ENCODE data around the gene ESD. TPM values are rescaled to one million over a fixed set of nuclear protein-coding genes. Genes with fewer than 3 reads are reported as not detected.

The ESD gene
- total and polyA plus RNA-seq, 2 experiments from 2014 or later = 61.0 to 123 TPM

GRCh38 chr13:46804391-46804815, 7.4 kb upstream of the ESD start (continued):
- no peak for TF ChIP-seq ZNF462 (CRISPR knock-in tag; IDR thresholded peaks at IDR 0.05)

DNA sequence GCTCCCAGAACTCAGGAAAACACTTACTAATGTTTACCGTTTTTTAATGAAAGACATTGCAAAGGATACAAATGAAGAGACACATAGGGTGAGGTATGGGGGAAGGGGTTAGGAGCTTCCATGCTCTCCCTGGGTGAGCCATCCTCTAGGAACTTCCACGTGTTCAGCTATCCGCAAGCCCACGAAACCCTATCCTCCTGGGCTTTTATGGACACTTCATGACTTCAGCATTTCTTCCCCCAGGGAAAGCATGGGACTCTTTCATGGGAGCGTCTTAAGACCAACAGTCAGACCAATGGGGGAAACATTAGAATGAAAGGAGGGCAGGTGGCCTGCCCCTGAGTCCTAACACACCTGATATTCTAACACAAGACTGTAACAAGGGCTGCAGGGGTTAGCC, 6.6 kb upstream of the ESD start:
- H3K4me1 ChIP-seq (ENCODE audit: insufficient read depth) = no peaks in the 10 kb centered on the region
- Mint-ChIP-seq H3K4me3 (no peak overlapping the region), H3K4me1 (no peaks in the 10 kb centered on the region; the same call in 2 of the 3 replicates), H3K9me3 (no peaks in the 10 kb centered on the region), H3K36me3 (ENCODE audit: low read depth) (no peaks in the 10 kb centered on the region; the same call in 2 of the 3 replicates), H3K27ac (no peak overlapping the region), H3K27me3 (ENCODE audit: insufficient read depth, low read depth, poor library complexity) (no peaks in the 10 kb centered on the region)
- no peaks in the 10 kb centered on the region for H3F3A ChIP-seq (replicated peaks; ENCODE audit: low read depth)
- no peak overlapping the region for H3K4me3 ChIP-seq
- peaks cover 4% of the 10 kb centered on the region; the same call in 1 of the 2 replicates for H3K9me2 ChIP-seq (ENCODE audit: insufficient read depth)
- ATAC-seq = no peak
- no peak overlapping the region for H3K4me2 ChIP-seq
- H3K36me3 ChIP-seq (ENCODE audit: insufficient read depth) = no peaks in the 10 kb centered on the region
- no peaks in the 10 kb centered on the region for H3K27me3 ChIP-seq (ENCODE audit: insufficient read depth)
- no peak overlapping the region for H2AFZ ChIP-seq
- H4K20me1 ChIP-seq (replicated peaks; ENCODE audit: insufficient read depth) = no peaks in the 10 kb centered on the region
- no peak for DNase-seq (ENCODE audit: low spot score)
- H3K27ac ChIP-seq (ENCODE audit: low read depth) = no peak overlapping the region
- H3K79me2 ChIP-seq (replicated peaks; ENCODE audit: insufficient read depth) = no peaks in the 10 kb centered on the region
- TF ChIP-seq REST (IDR thresholded peaks at IDR 0.05; ENCODE audit: unreplicated experiment) (no peak), POLR2AphosphoS5 (IDR thresholded peaks at IDR 0.05; ENCODE audit: low read depth) (no peak), ZNF114 (CRISPR knock-in tag; IDR thresholded peaks at IDR 0.05) (no peak), NANOG (IDR thresholded peaks at IDR 0.05; ENCODE audit: borderline replicate concordance) (no peak), JUNB (IDR thresholded peaks at IDR 0.05; ENCODE audit: unreplicated experiment) (no peak), STAT1 (IDR thresholded peaks at IDR 0.05; ENCODE audit: unreplicated experiment) (no peak)
- TF ChIP-seq, protein P1, sequence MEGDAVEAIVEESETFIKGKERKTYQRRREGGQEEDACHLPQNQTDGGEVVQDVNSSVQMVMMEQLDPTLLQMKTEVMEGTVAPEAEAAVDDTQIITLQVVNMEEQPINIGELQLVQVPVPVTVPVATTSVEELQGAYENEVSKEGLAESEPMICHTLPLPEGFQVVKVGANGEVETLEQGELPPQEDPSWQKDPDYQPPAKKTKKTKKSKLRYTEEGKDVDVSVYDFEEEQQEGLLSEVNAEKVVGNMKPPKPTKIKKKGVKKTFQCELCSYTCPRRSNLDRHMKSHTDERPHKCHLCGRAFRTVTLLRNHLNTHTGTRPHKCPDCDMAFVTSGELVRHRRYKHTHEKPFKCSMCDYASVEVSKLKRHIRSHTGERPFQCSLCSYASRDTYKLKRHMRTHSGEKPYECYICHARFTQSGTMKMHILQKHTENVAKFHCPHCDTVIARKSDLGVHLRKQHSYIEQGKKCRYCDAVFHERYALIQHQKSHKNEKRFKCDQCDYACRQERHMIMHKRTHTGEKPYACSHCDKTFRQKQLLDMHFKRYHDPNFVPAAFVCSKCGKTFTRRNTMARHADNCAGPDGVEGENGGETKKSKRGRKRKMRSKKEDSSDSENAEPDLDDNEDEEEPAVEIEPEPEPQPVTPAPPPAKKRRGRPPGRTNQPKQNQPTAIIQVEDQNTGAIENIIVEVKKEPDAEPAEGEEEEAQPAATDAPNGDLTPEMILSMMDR (conservative IDR thresholded peaks at IDR 0.05; ENCODE audit: low read depth in 2 of 2) = no peak
- TF ChIP-seq, protein P2, sequence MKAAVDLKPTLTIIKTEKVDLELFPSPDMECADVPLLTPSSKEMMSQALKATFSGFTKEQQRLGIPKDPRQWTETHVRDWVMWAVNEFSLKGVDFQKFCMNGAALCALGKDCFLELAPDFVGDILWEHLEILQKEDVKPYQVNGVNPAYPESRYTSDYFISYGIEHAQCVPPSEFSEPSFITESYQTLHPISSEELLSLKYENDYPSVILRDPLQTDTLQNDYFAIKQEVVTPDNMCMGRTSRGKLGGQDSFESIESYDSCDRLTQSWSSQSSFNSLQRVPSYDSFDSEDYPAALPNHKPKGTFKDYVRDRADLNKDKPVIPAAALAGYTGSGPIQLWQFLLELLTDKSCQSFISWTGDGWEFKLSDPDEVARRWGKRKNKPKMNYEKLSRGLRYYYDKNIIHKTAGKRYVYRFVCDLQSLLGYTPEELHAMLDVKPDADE (IDR thresholded peaks at IDR 0.05) = no peak
